ENCODE data around the gene SESN1. TPM values are rescaled to one million over a fixed set of nuclear protein-coding genes. Genes with fewer than 3 reads are reported as not detected.

The SESN1 gene
- total and polyA plus RNA-seq, 10 donors, result 26.8 to 115 (median 59.6) TPM

GRCh38 chr6:108961077-108961476 is 133.6 kb downstream of the SESN1 start:
- intact Hi-C loops (cut with DNase I; ENCODE audit: low total_unique reads), result no loop called here
- H3K9me3 ChIP-seq, result no peaks in the 10 kb centered on the region
- H3K27ac ChIP-seq, result no peak overlapping the region
- H3K4me3 ChIP-seq, result no peak overlapping the region
- peaks cover 0 to 23% (median 12%) of the 10 kb centered on the region in 6 donors for H3K4me1 ChIP-seq
- no peak for DNase-seq
- H3K27me3 ChIP-seq (replicated peaks in 1 of 7), result no peaks in the 10 kb centered on the region
- WGBS, 5 donors, result 88 to 96% (median 95%) methylated on average over 14 of the region's 14 CpGs
- H3K36me3 ChIP-seq, result no peaks in the 10 kb centered on the region
- TF ChIP-seq POLR2AphosphoS5 (IDR thresholded peaks at IDR 0.05) (no peak), POLR2A (IDR thresholded peaks at IDR 0.05) (no peak), CTCF (IDR thresholded peaks at IDR 0.05 in 8 of 11, conservative IDR thresholded peaks at IDR 0.05 in 3 of 11) (no peak)

GRCh38 chr6:108960601-108961000 is 134.0 kb downstream of the SESN1 start:
- TF ChIP-seq CTCF (IDR thresholded peaks at IDR 0.05 in 8 of 11, conservative IDR thresholded peaks at IDR 0.05 in 3 of 11) (no peak), POLR2AphosphoS5 (IDR thresholded peaks at IDR 0.05) (no peak), POLR2A (IDR thresholded peaks at IDR 0.05) (no peak)
- Histone ChIP-seq H3K36me3 (no peaks in the 10 kb centered on the region), H3K4me1 (peaks cover 0 to 24% (median 13%) of the 10 kb centered on the region in 6 donors), H3K27me3 (replicated peaks in 1 of 7) (no peaks in the 10 kb centered on the region), H3K27ac (no peak overlapping the region), H3K9me3 (no peaks in the 10 kb centered on the region), H3K4me3 (no peak overlapping the region)
- intact Hi-C loops (cut with DNase I; ENCODE audit: low total_unique reads), result no loop called here
- WGBS, 5 donors, result 93 to 96% (median 94%) methylated on average over 7 of the region's 7 CpGs
- DNase-seq, result no peak

GRCh38 chr6:108959972-108960582 is 134.6 kb downstream of the SESN1 start:
- Histone ChIP-seq H3K36me3 (no peaks in the 10 kb centered on the region), H3K27ac (peak overlapping the region in 1 of 8 donors; percentile 58), H3K4me1 (peaks cover 0 to 29% (median 16%) of the 10 kb centered on the region in 6 donors), H3K4me3 (no peak overlapping the region), H3K27me3 (replicated peaks in 1 of 7) (no peaks in the 10 kb centered on the region), H3K9me3 (no peaks in the 10 kb centered on the region)
- intact Hi-C loops (cut with DNase I; ENCODE audit: low total_unique reads), result no loop called here
- TF ChIP-seq POLR2AphosphoS5 (IDR thresholded peaks at IDR 0.05) (no peak), POLR2A (IDR thresholded peaks at IDR 0.05) (no peak), CTCF (IDR thresholded peaks at IDR 0.05 in 8 of 11, conservative IDR thresholded peaks at IDR 0.05 in 3 of 11) (no peak)
- 68 to 83% (median 79%) methylated on average over 10 of the region's 10 CpGs for WGBS, 5 donors
- no peak for DNase-seq

- no peak for DNase-seq
- 62 to 72% (median 66%) methylated on average over 10 of the region's 10 CpGs for WGBS, 5 donors
- no peak for TF ChIP-seq POLR2A (IDR thresholded peaks at IDR 0.05)
- TF ChIP-seq POLR2AphosphoS5 (IDR thresholded peaks at IDR 0.05), result peak in 1 of 3 donors; percentile 12
- TF ChIP-seq CTCF (IDR thresholded peaks at IDR 0.05 in 8 of 11, conservative IDR thresholded peaks at IDR 0.05 in 3 of 11), result no peak
- intact Hi-C loops (cut with DNase I; ENCODE audit: low total_unique reads), result no loop called here
- no peaks in the 10 kb centered on the region for H3K9me3 ChIP-seq
- H3K27me3 ChIP-seq (replicated peaks in 1 of 7), result no peaks in the 10 kb centered on the region
- H3K27ac ChIP-seq, result peak overlapping the region in 2 of 8 donors; percentile 21 to 58
- H3K4me1 ChIP-seq, result peaks cover 0 to 35% (median 18%) of the 10 kb centered on the region in 6 donors
- no peak overlapping the region for H3K4me3 ChIP-seq
- H3K36me3 ChIP-seq, result no peaks in the 10 kb centered on the region
These were observed 135.5 kb downstream of the SESN1 start for GRCh38 chr6:108958900-108959770.
